Sigmoid colon (tissue), 4 donors: ENCODE data around the gene LINGO4.

Source experiments
- CTCF ChIP-seq, 4 experiments: fragments of 450-650 bp in 3 of 4; fragments of 200-600 bp in 1 of 4; IDR thresholded peaks; one replicate each; pipeline ENCODE4 v1.5.1; 2016 to 2019; ENCODE audit warnings: antibody characterized with exemption in 4 of 4, mild to moderate bottlenecking in 3 of 4, moderate library complexity in 2 of 4
- EP300 ChIP-seq, 4 donors: sonication (generic); formaldehyde crosslinking; IDR thresholded peaks; one replicate each; pipeline ENCODE4 v1.6.1; 2017; ENCODE audit warnings: antibody characterized with exemption in 4 of 4
- POLR2A ChIP-seq, 2 donors: fragments of 450-650 bp; IDR thresholded peaks; one replicate each; pipeline ENCODE4 v1.6.1; 2016; ENCODE audit warnings: antibody characterized with exemption in 2 of 2, mild to moderate bottlenecking in 2 of 2, moderate library complexity in 2 of 2
- POLR2AphosphoS5 ChIP-seq, 4 donors: sonication (generic); formaldehyde crosslinking; IDR thresholded peaks; one replicate each; pipeline ENCODE4 v1.6.1; 2017; ENCODE audit warnings: antibody characterized with exemption in 4 of 4

- TF ChIP-seq POLR2AphosphoS5 (IDR thresholded peaks at IDR 0.05) (no peak), CTCF (IDR thresholded peaks at IDR 0.05) (no peak), POLR2A (IDR thresholded peaks at IDR 0.05) (no peak), EP300 (IDR thresholded peaks at IDR 0.05) (no peak)
Observed at GRCh38 chr1:151839082-151839412, 33.8 kb upstream of the LINGO4 start.
